Frontal cortex (tissue), 4 donors: Measurements from ENCODE around the gene RPL3. TPM values are rescaled to one million over a fixed set of nuclear protein-coding genes. Genes with fewer than 3 reads are reported as not detected.
"Not testable (repeated sequence)": the region's sequence is repeated elsewhere in the genome, so short reads cannot be mapped to it uniquely, and the experiment has no call there.

Source experiments
- DNase-seq, 2 donors: peaks; one replicate each; pipeline ENCODE4 v3.0.0; 2012; ENCODE audit warnings: low spot score in 2 of 2
- FAIRE-seq: peaks from 2 replicates; lab custom pipeline; 2012; peaks lifted over from hg19 to GRCh38; lab: Jason Lieb, UNC
- total RNA-seq: library from RNA; depleted of rRNA; stranded (reverse); fragments of >200 nt; gene quantifications from one replicate; pipeline ENCODE4 v1.2.3, GENCODE V29; 2014
- donor health status: control.
- donor health status: control.
- donor health status: control.

RPL3 gene
- 1,897 TPM for total RNA-seq

DNA sequence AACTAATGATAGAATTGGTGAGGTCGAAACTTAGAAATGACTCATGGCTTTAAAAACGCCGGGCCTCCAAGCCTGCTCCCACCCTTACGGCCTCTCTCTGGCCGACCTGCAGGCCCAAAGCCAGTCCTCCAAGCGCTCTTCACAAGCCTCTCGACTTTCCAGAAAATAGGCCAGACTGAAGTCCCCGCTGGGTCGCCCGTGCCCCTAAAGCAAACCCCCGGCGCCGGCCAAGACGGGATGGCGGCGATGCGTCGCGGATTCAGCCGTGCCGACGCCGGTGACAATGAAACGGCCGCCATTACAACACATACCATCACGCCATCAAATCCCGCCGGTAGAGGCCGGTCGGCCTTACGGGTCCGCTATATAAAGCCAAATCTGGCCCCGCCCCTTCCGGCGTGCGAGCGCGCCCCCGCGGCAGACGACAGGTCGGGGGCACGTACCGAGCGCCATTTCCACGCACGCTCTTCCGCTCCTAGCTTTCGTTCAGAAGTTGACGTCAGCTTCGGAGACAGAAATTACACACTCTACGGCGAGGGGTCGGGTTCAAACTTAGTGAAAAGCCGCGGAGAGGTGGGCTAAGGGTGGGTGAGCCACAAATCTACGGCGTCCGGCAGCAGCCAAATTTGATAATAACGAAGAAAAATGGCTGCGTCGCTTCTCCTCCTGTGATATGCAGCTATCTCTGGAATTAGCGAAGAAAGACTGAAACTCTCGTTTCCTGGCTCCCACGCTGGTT lies at the start of gene RPL3:
TSS of gene RPL3 (minus strand) at position 340 of the 739 bp plus-strand sequence. CDS start at position 314, 26 bp downstream.
- FAIRE-seq = peak; percentile 90
- DNase-seq = peak; percentile 86 to 95

DNA sequence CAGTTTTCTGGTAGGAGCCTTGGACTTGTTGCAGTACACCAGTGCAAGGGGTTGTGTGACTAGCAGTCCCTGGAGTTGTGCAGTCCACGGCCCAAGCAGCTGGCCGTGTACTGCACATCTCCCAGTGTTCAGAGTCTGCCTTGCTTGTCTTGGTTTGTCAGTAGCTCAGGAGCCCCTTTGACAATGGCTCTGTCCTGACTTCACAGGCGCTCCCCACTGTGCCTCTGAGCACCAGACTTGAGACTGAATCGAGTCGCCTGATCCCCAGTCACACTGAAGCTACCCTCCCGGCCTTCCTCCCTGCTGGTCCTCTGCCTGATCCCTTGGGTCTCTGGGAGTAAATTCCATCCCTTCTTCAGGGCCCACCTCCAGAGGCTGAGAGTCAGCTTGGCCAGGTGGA lies 49.8 kb upstream of the RPL3 start:
- no peak for FAIRE-seq
- no peak for DNase-seq

DNA sequence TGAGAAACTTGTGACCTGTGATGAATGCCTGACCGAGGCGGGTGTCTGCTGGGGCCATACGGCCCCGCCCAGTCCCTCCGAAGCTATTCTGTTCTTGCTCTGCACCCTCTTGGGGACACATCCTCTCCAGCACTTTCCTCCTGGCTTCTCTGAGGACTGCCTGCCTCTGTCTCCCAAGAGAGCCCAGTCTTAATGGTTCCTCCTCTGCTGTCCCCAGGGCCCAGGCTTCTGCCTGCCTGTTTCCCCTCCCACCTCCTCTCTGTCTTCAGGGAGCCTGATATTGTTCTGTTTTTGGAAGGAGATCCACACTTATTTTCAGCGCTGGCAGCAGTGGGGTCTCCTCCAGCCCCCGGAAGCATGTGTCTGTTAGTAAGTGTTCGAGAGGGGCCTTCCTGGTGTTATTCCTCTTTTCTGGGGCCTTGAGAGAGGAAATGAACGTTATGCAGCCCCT lies 49.1 kb upstream of the RPL3 start:
- FAIRE-seq = no peak
- no peak for DNase-seq

DNA sequence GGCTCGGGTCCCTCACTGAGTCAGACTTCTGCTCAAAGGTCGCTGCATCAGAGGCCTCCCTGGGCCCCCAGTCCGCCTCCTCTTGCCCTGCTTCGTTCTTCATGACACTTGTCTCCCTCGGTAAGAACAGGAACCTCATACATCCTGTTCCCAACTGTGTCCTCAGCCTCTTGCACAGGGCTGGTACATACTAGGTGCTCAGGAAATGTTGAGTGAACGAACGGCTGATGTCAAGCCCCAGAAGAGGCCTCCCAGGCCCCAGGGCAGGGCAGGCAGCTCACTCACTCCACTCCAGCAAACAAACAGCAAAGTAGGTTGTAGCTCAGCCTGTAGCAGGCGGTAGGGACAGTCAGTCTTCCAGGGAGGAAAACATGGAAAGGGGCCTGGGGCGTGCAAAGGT lies 47.6 kb upstream of the RPL3 start:
- FAIRE-seq (no peak), DNase-seq (no peak)

DNA sequence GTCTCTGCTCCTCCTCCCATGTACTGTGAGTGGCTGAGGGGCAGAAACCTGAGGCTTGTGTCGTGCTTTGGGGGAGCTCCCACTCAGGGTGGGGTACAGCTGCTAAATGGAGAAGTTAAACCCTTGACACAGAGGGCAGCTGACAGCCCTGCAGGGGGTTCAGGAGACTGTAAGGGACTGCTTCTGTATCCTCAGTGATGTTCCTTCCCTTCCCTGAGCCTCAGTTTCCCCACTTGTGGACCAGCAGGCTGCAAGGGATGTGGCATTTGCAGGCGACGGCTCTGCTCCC lies 46.0 kb upstream of the RPL3 start:
- DNase-seq (no peak), FAIRE-seq (no peak)

DNA sequence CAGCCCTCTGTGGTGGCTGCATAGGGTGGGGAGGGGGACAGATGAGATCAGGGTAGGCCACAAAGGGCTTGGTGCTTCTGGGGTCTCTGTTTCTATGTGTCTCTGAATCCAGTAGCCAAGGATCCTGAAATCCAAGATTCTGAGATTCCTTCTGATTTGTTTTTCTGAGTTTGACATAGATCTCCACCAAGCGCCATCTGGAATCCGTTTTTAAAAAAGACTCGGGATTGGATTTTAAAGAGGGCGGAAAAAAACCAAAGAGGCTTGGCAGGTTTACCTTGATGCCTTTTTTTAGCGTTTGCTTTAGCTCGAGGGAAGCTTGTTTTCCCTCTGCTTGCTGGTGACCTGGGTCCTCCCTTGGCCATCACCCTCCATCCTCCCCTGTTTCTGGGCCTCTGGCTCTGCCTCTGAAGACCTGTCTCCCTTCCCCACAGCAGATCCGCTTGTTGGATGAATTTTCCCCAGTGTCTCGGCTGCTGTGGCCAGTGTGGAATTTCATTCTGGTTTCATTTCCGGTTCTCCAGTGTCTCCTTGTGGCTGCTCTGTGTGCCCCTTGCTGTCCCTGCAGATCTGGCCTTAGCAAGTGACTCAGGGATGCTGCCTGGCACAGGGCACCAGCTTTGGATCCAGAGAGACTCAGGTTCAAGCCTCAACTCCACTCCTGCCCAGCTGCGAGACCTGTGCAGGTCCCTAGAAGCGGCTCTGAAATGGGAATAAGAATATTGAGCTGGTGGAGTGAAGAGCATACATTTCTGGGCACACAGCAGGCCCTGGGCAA lies 45.5 kb upstream of the RPL3 start:
- DNase-seq (no peak), FAIRE-seq (no peak)

DNA sequence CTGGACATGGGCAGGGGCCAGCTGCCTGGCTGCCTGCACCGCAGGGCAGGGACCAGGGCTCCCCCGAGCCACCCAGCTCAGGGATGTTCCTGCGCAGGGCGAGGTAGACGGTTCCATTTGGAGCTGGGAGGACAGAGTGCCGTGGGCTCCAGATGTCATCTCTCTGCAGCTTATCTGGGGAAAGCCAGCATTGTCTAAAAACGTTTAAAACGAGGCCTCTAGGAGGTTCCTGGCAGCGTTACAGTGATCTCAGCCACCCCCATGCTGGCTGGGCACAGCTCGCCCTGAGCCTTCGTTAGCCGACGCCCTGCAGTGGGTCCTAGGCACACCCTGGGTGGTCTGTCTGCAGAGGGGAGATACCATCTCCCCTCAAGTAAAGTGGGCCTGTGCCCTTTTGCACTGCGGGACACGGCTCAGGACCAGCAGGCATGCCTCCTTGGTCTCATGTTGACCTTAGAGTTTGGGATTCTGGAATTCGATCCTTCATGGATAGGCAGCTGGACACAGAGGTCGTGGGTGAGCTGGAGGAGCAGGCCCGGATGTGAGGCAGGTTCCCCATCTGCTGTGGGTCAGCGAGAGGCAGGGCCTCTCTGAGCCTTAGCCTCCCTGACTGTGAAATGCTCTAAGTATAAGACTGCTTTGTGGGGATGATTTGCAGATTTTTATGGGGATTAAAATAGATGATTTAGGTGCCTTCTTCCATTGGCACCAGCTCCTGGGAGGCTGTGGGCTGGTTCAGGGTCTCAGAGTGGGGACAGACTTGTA lies 44.5 kb upstream of the RPL3 start:
- FAIRE-seq = no peak
- no peak for DNase-seq

DNA sequence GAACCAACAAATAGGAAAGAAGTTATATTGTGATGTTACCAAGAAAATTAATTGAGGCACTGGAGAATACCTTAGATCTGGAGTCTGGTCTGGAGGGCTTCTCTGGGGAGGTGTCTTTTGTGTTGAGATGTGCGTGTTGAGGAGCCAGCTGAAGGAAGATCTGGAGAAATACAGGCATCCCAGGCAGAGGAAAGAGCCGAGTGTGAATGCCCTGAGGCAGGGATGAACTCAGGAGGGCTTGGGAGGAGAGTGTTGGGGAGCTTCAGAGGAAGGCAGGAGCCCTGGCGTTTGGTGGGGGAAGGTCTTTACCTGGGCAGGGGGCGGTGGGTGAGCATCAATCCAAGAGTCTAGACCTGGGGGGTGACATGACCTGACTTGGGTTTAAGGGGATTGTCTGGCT lies 43.5 kb upstream of the RPL3 start:
- DNase-seq (no peak), FAIRE-seq (no peak)

DNA sequence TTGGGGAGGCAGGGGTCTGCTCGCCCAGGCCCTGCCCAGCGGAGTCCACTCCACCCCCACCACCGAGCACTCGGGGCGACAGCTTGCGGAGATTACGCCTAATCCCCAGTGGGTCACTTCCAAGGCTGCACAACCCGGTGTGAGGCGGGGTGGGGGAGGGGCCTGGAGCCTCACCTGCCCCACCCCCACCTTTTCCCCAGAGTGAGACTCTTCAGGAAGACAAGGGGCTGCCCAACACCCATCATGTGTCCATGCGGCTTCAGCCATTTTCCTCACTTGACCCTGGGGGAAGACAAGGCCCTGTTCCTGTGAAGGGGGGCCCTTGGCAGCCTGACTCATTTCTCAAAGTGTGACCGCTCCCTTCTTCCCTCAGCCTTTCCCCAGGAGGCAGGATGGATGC lies 42.8 kb upstream of the RPL3 start:
- no peak for FAIRE-seq
- DNase-seq = no peak

DNA sequence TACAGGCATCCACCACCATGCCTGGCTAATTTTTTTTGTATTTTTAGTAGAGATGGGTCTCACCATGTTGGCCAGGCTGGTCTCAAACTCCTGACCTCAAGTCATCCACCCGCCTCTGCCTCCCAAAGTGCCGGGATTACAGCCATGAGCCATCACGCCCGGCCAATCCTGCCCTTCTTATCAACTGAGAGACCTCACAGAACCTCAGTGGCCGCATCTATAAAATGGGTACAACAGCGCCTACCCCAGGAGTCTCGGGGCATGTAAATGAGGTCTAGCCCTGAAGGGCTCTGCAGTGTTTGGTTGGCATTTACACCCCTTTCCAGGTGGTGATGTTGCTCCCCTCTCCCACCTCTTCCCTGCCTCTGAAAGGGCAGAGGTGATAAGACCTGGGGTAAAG lies 42.1 kb upstream of the RPL3 start:
- FAIRE-seq = no peak

DNA sequence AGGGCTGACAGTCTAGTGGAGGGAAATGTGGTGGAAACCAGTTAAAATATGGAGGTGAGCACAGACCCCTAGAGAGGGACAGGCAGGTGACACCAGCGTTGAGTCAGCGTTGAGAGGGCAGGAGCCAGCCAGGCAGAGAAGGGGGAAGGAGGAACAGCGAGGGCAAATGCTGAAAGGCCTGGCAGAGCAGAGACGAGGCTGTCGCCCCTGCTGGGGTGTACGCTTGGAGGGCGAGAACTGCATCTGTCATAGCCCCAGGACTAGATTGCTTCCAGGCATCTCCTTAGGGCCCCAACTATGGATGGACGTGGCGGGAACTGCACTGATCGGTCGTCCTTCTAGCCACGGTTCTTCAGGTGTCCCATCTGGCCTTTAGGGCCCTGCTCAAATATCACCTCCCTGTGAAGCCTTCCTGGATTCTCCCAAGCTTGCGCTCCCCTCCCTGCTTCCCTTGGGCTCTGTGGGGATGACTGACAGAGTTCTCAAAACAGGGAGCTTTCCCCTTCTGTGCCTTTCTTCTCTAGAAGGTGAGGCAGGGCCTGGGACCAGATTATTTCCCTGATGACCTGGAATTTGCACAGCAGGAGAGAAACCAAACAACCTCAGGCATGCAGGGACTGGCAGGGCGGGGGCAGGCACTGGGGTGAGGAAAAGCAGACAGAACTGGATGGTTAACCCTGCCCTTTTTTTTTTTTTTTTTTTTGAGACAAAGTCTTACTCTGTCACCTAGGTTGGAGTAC lies 41.4 kb upstream of the RPL3 start:
- no peak for DNase-seq
- FAIRE-seq = no peak

More for the DNA sequence above, 42.1 kb upstream of the RPL3 start:
- DNase-seq = no peak

DNA sequence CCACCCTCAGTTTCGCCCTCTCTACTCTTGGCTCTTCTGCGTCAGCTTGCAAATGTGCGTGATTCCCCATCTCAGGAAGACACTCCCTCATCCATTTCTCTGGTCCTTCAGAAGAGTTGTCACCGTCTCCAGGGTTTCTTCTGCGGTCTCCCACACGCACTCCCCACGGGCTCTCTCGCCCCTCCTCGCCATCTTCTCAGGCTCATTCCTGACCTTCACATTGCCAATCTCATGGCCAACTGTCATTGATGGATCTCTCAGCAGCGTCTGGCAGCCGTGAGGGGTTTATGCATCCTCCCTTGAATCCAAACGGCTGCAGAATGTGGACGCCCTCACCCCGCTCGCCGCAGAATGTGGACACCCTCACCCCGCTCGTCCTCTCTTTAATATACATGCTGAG lies 40.8 kb upstream of the RPL3 start:
- no peak for DNase-seq
- no peak for FAIRE-seq

DNA sequence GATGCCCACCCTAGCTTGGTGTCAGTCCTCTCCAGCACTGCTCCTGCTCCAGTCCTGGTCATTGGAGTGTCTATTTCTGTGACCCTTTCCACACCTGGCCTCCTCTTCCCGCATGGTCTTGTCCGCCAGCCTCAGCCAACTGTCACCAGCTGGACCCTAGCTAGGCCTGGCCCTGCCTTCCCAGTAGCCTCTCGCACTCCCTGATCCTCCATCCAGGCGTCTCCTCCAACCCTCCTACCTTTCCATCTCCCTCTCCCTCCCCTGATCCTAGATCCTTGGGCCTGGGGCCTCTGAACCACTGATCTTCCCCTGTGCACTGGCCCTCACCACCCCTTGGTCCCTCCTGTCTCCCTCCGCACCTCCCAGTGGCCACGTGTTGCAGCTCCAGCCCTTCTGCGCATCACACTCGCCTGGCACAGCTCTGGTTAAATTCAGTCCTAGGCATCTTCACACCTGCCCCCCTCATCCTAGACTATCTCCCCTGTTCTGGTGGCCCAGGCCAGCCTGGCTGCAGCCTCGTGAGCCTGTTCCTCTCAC lies 40.3 kb upstream of the RPL3 start:
- DNase-seq (no peak), FAIRE-seq (no peak)

DNA sequence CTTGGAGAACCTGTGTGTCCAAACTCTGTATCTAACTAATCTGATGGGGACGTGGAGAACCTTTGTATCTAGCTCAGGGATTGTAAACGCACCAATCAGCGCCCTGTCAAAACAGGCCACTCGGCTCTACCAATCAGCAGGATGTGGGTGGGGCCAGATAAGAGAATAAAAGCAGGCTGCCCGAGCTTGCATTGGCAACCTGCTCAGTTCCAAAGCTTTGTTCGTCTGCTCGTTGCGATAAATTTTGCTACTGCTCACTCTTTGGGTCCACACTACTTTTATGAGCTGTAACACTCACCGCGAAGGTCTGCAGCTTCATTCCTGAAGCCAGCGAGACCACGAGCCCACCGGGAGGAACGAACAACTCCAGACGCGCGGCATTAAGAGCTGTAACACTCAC lies 38.8 kb upstream of the RPL3 start:
- not testable (repeated sequence) for DNase-seq, FAIRE-seq

DNA sequence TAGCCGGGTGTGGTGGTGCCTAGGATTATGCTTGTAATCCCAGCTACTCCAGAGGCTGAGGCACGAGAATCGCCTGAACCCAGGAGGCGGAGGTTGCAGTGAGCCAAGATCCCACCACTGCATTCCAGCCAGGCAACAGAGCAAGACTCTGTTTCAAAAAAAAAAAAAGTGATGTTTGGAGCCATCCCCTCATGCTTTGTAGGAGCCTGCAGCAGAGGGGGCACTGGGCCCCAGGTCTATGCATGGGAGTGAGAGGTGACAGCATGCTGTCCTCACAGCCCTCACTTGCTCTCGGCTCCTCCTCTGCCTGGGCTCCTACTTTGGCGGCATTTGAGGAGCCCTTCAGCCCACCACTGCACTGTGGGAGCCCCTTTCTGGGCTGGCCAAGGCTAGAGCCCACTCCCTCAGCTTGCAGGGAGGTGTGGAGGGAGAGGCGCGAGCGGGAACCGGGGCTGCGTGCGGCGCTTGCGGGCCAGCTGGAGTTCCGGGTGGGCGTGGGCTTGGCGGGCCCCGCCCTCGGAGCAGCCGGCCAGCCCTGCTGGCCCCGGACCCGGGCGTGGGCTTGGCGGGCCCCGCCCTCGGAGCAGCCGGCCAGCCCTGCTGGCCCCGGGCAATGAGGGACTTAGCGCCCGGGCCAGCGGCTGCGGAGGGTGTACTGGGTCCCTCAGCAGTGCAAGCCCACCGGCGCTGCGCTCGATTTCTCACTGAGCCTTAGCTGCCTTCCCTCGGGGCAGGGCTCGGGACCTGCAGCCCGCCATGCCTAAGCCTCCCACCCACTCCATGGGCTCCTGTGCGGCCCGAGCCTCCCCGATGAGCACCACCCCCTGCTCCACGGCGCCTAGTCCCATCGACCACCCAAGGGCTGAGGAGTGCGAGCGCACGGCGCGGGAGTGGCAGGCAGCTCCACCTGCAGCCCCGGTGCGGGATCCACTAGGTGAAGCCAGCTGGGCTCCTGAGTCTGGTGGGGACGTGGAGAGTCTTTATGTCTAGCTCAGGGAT lies 38.0 kb upstream of the RPL3 start:
- not testable (repeated sequence) for FAIRE-seq, DNase-seq

DNA sequence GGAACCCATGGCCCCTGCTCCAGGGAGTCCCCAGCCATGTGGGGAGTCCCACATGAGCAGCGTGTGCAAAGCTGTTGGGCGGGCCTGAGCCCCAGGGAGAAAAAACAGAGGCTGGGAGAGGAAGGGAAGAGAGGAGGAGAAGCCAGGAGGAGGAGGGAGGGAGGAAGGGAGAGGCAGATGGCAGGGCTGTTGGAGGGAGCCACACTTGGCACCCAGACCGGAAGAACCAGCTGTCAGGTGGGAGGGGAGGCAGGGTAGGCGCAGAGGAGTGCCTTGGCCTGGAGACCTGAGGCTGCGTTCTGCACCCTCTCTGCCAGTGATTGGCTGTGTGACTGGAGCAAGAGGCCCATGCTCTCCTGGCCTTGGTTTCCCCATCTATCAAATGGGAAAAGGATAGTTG lies 37.0 kb upstream of the RPL3 start:
- DNase-seq (no peak), FAIRE-seq (no peak)

DNA sequence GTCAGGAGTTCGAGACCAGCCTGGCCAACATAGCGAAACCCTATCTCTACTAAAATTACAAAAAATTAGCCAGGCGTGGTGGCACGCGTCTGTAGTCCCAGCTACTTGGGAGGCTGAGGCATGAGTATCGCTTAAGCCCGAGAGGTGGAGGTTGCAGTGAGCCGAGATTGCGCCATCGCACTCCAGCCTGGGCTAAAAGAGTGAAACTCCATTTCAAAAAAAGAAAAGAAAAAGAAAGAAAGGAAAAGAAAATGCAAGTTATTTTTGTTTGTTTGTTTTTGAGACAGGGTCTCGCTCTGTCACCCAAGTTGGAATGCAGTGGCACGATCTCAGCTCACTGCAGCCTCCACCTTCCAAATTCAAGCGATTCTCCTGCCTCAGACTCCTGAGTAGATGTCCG lies 36.4 kb upstream of the RPL3 start:
- not testable (repeated sequence) for DNase-seq, FAIRE-seq

DNA sequence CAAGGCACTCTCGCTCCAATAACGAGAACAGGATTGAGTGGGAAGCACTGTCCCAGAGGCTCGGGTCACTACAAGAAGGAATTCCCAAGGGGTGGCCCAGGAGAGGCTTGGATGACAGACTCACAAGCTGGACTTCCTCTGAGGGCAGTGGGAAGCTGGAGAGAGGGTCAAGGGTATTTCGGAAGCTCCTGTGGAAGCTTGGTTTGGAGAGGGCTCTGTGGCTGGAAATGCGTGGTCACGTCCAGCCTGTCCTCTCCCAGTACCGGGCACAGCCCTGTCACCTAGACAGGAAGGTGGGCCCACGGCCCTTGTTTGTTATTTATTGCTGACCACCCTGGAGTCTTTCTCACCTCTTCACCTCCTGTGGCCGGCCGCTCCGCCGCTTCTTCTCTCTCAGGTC lies 35.7 kb upstream of the RPL3 start:
- no peak for FAIRE-seq

DNA sequence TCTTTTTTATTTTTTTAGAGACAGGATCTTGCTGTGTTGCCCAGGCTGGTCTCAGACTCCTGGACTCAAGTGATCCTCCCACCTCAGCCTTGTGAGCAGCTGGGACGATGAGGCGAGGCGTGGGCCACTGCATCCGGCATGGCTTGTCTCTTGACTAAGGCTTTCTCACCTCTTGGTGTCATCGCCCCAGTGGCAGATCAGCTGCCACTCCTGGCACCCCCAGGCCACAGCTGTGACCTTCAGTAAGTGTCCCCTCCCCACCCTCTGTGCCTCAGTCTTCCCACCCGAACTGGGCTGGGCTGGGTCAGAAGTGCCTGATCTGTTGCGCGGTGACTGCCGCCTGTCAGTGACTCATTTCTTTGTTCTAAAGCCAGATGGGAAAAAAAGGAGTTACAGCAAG lies 33.9 kb upstream of the RPL3 start:
- DNase-seq (peak in 1 of 2 donors; percentile 24), FAIRE-seq (no peak)

More for the DNA sequence above, 35.7 kb upstream of the RPL3 start:
- DNase-seq = peak in 1 of 2 donors; percentile 12
